Testis (tissue), 2 donors: ENCODE results near the gene DCTPP1.

Source experiments
- POLR2A ChIP-seq: fragments of 450-650 bp; IDR thresholded peaks from one replicate; pipeline ENCODE4 v1.6.1; 2017; ENCODE audit warnings: antibody characterized with exemption, mild to moderate bottlenecking, moderate library complexity
- TF ChIP-seq, protein P1 (sequence below), 3 experiments: fragments of 450-650 bp in 2 of 3; fragments of 200-600 bp in 1 of 3; sonication (generic) in 1 of 3; IDR thresholded peaks; one replicate each; pipeline ENCODE4 v1.5.1; 2016 to 2019; ENCODE audit warnings: antibody characterized with exemption in 3 of 3, mild to moderate bottlenecking in 2 of 3, moderate library complexity in 1 of 3

DNA sequence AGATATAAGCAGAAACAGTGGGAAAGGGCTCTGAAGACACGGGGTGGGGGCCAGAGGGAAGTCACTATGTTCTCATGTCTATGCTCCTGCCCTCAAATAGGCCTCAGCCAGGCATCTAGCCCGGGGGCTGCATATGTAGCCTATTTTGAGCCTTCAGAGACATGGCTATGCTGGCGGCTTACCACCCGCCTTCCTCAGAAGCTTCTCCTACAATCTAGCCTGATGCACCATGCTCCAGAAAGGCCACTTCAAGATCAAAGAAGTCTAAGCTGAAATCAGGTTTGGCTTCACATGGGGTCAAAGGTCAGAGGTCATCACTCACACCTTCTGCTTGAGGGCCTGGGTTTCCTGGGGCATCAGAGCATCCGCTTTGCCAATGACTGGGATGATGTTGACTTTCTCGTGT lies 49.0 kb downstream of the DCTPP1 start:
- TF ChIP-seq, protein P1, sequence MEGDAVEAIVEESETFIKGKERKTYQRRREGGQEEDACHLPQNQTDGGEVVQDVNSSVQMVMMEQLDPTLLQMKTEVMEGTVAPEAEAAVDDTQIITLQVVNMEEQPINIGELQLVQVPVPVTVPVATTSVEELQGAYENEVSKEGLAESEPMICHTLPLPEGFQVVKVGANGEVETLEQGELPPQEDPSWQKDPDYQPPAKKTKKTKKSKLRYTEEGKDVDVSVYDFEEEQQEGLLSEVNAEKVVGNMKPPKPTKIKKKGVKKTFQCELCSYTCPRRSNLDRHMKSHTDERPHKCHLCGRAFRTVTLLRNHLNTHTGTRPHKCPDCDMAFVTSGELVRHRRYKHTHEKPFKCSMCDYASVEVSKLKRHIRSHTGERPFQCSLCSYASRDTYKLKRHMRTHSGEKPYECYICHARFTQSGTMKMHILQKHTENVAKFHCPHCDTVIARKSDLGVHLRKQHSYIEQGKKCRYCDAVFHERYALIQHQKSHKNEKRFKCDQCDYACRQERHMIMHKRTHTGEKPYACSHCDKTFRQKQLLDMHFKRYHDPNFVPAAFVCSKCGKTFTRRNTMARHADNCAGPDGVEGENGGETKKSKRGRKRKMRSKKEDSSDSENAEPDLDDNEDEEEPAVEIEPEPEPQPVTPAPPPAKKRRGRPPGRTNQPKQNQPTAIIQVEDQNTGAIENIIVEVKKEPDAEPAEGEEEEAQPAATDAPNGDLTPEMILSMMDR (IDR thresholded peaks at IDR 0.05) = no peak
- no peak for TF ChIP-seq POLR2A
